Endothelial cell of umbilical vein (primary cell): ENCODE measurements around the gene SNX10. TPM values are rescaled to one million over a fixed set of nuclear protein-coding genes. Genes with fewer than 3 reads are reported as not detected.

ENCODE experiments used
- BruUV-seq: library from RNA; stranded (reverse); fragments of 400-500 nt; replicated peaks from 2 replicates; lab custom pipeline; 2021; lab: Mats Ljungman, UMichigan
- CTCF ChIA-PET: fragments of 300-600, 350-600 bp; sonication (Branson Sonifier 250); formaldehyde crosslinking; loops from one replicate; lab custom pipeline; 2021; ENCODE audit warnings: antibody characterized with exemption, inconsistent platforms; lab: Charles Lee
- POLR2A ChIA-PET: fragments of 300-600, 350-600 bp; sonication (Branson Sonifier 250); formaldehyde crosslinking; loops from one replicate; lab custom pipeline; 2021; ENCODE audit warnings: antibody characterized with exemption, inconsistent platforms; lab: Charles Lee
- DNase-seq: peaks from one replicate; pipeline ENCODE4 v3.0.0-alpha.2; 2011; ENCODE audit warnings: low read depth, low spot score
- FAIRE-seq: peaks from 2 replicates; lab custom pipeline; 2011; peaks lifted over from hg19 to GRCh38; lab: Jason Lieb, UNC
- H2AFZ ChIP-seq: 2 replicates; pipeline ENCODE4 v1.6.0; 2012; ENCODE audit warnings: low read depth, low read length, control low read depth, inconsistent platforms
- H3K27ac ChIP-seq: 2 replicates; pipeline ENCODE4 v1.5.1; 2011; ENCODE audit warnings: low read depth, mild to moderate bottlenecking, control low read depth, low read length, moderate library complexity; ENCODE audit not compliant: insufficient read depth
- H3K27me3 ChIP-seq, 2 experiments: 2 replicates each; pipeline versions ENCODE4 v1.6.0 to v1.6.1; 2011; ENCODE audit warnings: low read length in 2 of 2, mixed read lengths in 1 of 2; ENCODE audit not compliant: control insufficient read depth in 2 of 2, insufficient read depth in 2 of 2
- H3K36me3 ChIP-seq, 2 experiments: 2 replicates in 1 of 2; 3 replicates in 1 of 2; pipeline ENCODE4 v1.5.1; 2011; ENCODE audit warnings: low read length in 2 of 2, mild to moderate bottlenecking in 1 of 2, moderate library complexity in 1 of 2; ENCODE audit not compliant: control insufficient read depth in 2 of 2, insufficient read depth in 2 of 2; ENCODE audit errors: extremely low read depth in 1 of 2
- H3K4me1 ChIP-seq: 3 replicates; pipeline ENCODE4 v1.5.1; 2011; ENCODE audit warnings: mild to moderate bottlenecking, low read length; ENCODE audit not compliant: control insufficient read depth, insufficient read depth; ENCODE audit errors: extremely low read depth
- H3K4me2 ChIP-seq: 2 replicates; pipeline ENCODE4 v1.6.1; 2011; ENCODE audit warnings: low read length, control low read depth, mixed read lengths; ENCODE audit not compliant: insufficient read depth
- H3K4me3 ChIP-seq, 3 experiments: fragments of 200-600 bp in 1 of 3; sonication (generic), shearing (Covaris generic) in 1 of 3; replicated peaks in 1 of 3; 2 replicates each; pipeline ENCODE4 v1.5.1; 2011 to 2016; ENCODE audit warnings: control low read depth in 3 of 3, low read length in 3 of 3, mild to moderate bottlenecking in 2 of 3, inconsistent platforms in 1 of 3, low read depth in 1 of 3, moderate library complexity in 1 of 3; ENCODE audit not compliant: insufficient read depth in 1 of 3
- H3K79me2 ChIP-seq: 2 replicates; pipeline ENCODE4 v1.6.0; 2012; ENCODE audit warnings: low read length, inconsistent platforms; ENCODE audit not compliant: control insufficient read depth, insufficient read depth
- H3K9ac ChIP-seq: replicated peaks from 2 replicates; pipeline ENCODE3; 2011; ENCODE audit warnings: low read length, control low read depth; ENCODE audit not compliant: insufficient read depth; ENCODE audit errors: extremely low read depth
- H3K9me1 ChIP-seq: replicated peaks from 3 replicates; pipeline ENCODE4 v1.6.0; 2011; ENCODE audit warnings: mild to moderate bottlenecking, low read length; ENCODE audit not compliant: control insufficient read depth, insufficient read depth; ENCODE audit errors: extremely low read depth
- H3K9me3 ChIP-seq: replicated peaks from 2 replicates; pipeline ENCODE4 v1.5.1; 2012; ENCODE audit warnings: low read length, inconsistent platforms; ENCODE audit not compliant: control insufficient read depth, insufficient read depth
- H4K20me1 ChIP-seq: replicated peaks from 2 replicates; pipeline ENCODE3; 2011; ENCODE audit warnings: mild to moderate bottlenecking, low read length; ENCODE audit not compliant: control insufficient read depth, insufficient read depth; ENCODE audit errors: extremely low read depth
- CTCF ChIP-seq, 2 donors: IDR thresholded peaks; 1 replicate in 1 of 2; 2 replicates in 1 of 2; pipeline ENCODE4 v1.5.1; 2011; ENCODE audit warnings: low read length in 2 of 2, mild to moderate bottlenecking in 2 of 2, moderate library complexity in 2 of 2, control low read depth in 1 of 2, inconsistent platforms in 1 of 2, low read depth in 1 of 2; ENCODE audit not compliant: insufficient read depth in 1 of 2; ENCODE audit errors: extremely low read depth in 1 of 2
- EZH2 ChIP-seq: IDR thresholded peaks from 2 replicates; pipeline ENCODE4 v1.6.1; 2012; ENCODE audit warnings: borderline replicate concordance, low read depth, mild to moderate bottlenecking, moderate library complexity, low read length, inconsistent platforms; ENCODE audit not compliant: severe bottlenecking
- FOS ChIP-seq: IDR thresholded peaks from 2 replicates; pipeline ENCODE4 v1.6.1; 2011; ENCODE audit warnings: mild to moderate bottlenecking, low read length, moderate library complexity, borderline replicate concordance; ENCODE audit not compliant: insufficient read depth
- GATA2 ChIP-seq: IDR thresholded peaks from 2 replicates; pipeline ENCODE4 v1.7.0; 2011; ENCODE audit warnings: low read depth, mild to moderate bottlenecking, moderate library complexity, mixed read lengths, low read length; ENCODE audit not compliant: insufficient read length, insufficient read depth
- JUN ChIP-seq: IDR thresholded peaks from 2 replicates; pipeline ENCODE4 v1.6.1; 2011; ENCODE audit warnings: borderline replicate concordance, low read depth; ENCODE audit not compliant: insufficient read length, insufficient read depth
- MAX ChIP-seq: IDR thresholded peaks from 2 replicates; pipeline ENCODE4 v1.6.1; 2011; ENCODE audit not compliant: insufficient read depth, insufficient read length
- MYC ChIP-seq: IDR thresholded peaks from one replicate; pipeline ENCODE4 v1.6.1; 2011; ENCODE audit warnings: mild to moderate bottlenecking, low read depth, low read length
- POLR2A ChIP-seq: IDR thresholded peaks from 2 replicates; pipeline ENCODE4 v1.6.1; 2012; ENCODE audit warnings: low read depth, mild to moderate bottlenecking, control low read depth, low read length
- POLR2AphosphoS5 ChIP-seq: IDR thresholded peaks from 2 replicates; pipeline ENCODE4 v1.6.1; 2012; ENCODE audit warnings: low read depth, mild to moderate bottlenecking, control low read depth, low read length, moderate library complexity; ENCODE audit not compliant: insufficient read depth
- dilution Hi-C: fragments of 300-500 bp; cut with MboI; formaldehyde crosslinking; loops from one replicate; pipeline ENCODE4 v1.15.0; 2019; ENCODE audit warnings: low sequenced_read_pairs; ENCODE audit not compliant: extremely low pct_ligation_motif_present
- intact Hi-C: fragments of 100-400 bp; cut with micrococcal nuclease; formaldehyde crosslinking; loops from one replicate; pipeline ENCODE4 v1.10.0; 2022
- polyA plus RNA-seq, 4 experiments: library from polyadenylated mRNA; depleted of rRNA in 3 of 4; stranded (reverse) in 3 of 4; unstranded in 1 of 4; fragments of >200 nt; gene quantifications; 2 replicates each; pipeline versions ENCODE4 v1.2.1 to v1.2.3, GENCODE V29; 2011 to 2012; ENCODE audit warnings: missing spikeins in 1 of 4
- total RNA-seq: library from RNA; stranded (reverse); gene quantifications from 2 replicates; pipeline ENCODE4 v1.2.3, GENCODE V29; 2021

SNX10 gene
- total and polyA plus RNA-seq, 2 donors (not counting 3 experiments of a cell fraction or from before 2014, with no cell fraction given): 0.25 to 0.80 TPM

- FAIRE-seq (no peak), DNase-seq (no peak)
- no peak for TF ChIP-seq POLR2A
- no peak for TF ChIP-seq MAX
- TF ChIP-seq GATA2: no peak
- TF ChIP-seq JUN: no peak
- no peak for TF ChIP-seq POLR2AphosphoS5
- TF ChIP-seq EZH2: no peak
- TF ChIP-seq CTCF (IDR thresholded peaks at IDR 0.05; ENCODE audit: extremely low read depth in 1 of 2, insufficient read depth in 1 of 2, low read depth in 1 of 2, low read length in 2 of 2): no peak
- no peak for TF ChIP-seq MYC
- no peak for TF ChIP-seq FOS
- no peak overlapping the region for H3K4me2 ChIP-seq
- peaks cover 5 to 7% of the 10 kb centered on the region in 2 experiments for H3K27me3 ChIP-seq
- no peaks in the 10 kb centered on the region for H3K36me3 ChIP-seq
- H3K9ac ChIP-seq: no peak overlapping the region
- intact Hi-C loops: no loop called here
- no peak overlapping the region for H3K4me3 ChIP-seq
- CTCF ChIA-PET: no interaction called here
- H3K9me3 ChIP-seq: no peaks in the 10 kb centered on the region
- H3K4me1 ChIP-seq: peaks cover 6% of the 10 kb centered on the region
- no peaks in the 10 kb centered on the region for H4K20me1 ChIP-seq
- H2AFZ ChIP-seq: no peak overlapping the region
- no peaks in the 10 kb centered on the region for H3K79me2 ChIP-seq
- POLR2A ChIA-PET: no interaction called here
- no peak overlapping the region for H3K27ac ChIP-seq
- no peaks in the 10 kb centered on the region for H3K9me1 ChIP-seq
- dilution Hi-C loops: no loop called here
- no TSS peak for BruUV-seq
Observed at GRCh38 chr7:26393818-26394217, 102.2 kb downstream of the SNX10 start.
